Activated naive CD8-positive, alpha-beta T cell (primary cell): Measurements from ENCODE around the gene DMD.

ENCODE experiments used
- H3K27ac Mint-ChIP-seq: one replicate; pipeline ENCODE4 v1.8.0; 2021; ENCODE audit warnings: mixed read lengths
- H3K27me3 Mint-ChIP-seq: one replicate; pipeline ENCODE4 v1.8.0; 2021; ENCODE audit warnings: mixed read lengths
- H3K36me3 Mint-ChIP-seq: one replicate; pipeline ENCODE4 v1.8.0; 2021; ENCODE audit warnings: mixed read lengths
- H3K4me1 Mint-ChIP-seq: one replicate; pipeline ENCODE4 v1.8.0; 2021; ENCODE audit warnings: low read depth, mixed read lengths
- H3K4me3 Mint-ChIP-seq: one replicate; pipeline ENCODE4 v1.8.0; 2021; ENCODE audit warnings: mild to moderate bottlenecking, mixed read lengths
- H3K9me3 Mint-ChIP-seq: one replicate; pipeline ENCODE4 v1.8.0; 2021; ENCODE audit warnings: low read depth, mixed read lengths

The DMD gene

GRCh38 chrX:32447640-32448039, 763.7 kb downstream of the DMD start:
- Mint-ChIP-seq H3K36me3 (no peaks in the 10 kb centered on the region), H3K4me3 (no peak overlapping the region), H3K27ac (no peak overlapping the region), H3K9me3 (no peaks in the 10 kb centered on the region), H3K27me3 (no peaks in the 10 kb centered on the region), H3K4me1 (peaks cover 14% of the 10 kb centered on the region)

GRCh38 chrX:32443841-32444240, 767.5 kb downstream of the DMD start:
- H3K9me3 Mint-ChIP-seq: no peaks in the 10 kb centered on the region
- peaks cover 9% of the 10 kb centered on the region for H3K4me1 Mint-ChIP-seq
- H3K27ac Mint-ChIP-seq: no peak overlapping the region
- H3K27me3 Mint-ChIP-seq: no peaks in the 10 kb centered on the region
- no peak overlapping the region for H3K4me3 Mint-ChIP-seq
- H3K36me3 Mint-ChIP-seq: no peaks in the 10 kb centered on the region

GRCh38 chrX:32421266-32421665, 790.1 kb downstream of the DMD start:
- no peak overlapping the region for H3K4me3 Mint-ChIP-seq
- no peaks in the 10 kb centered on the region for H3K4me1 Mint-ChIP-seq
- no peaks in the 10 kb centered on the region for H3K27me3 Mint-ChIP-seq
- H3K27ac Mint-ChIP-seq: no peak overlapping the region
- no peaks in the 10 kb centered on the region for H3K9me3 Mint-ChIP-seq
- no peaks in the 10 kb centered on the region for H3K36me3 Mint-ChIP-seq

- Mint-ChIP-seq H3K4me1 (no peaks in the 10 kb centered on the region), H3K27ac (no peak overlapping the region), H3K9me3 (no peaks in the 10 kb centered on the region), H3K27me3 (no peaks in the 10 kb centered on the region), H3K36me3 (no peaks in the 10 kb centered on the region), H3K4me3 (no peak overlapping the region)
These were observed 803.0 kb downstream of the DMD start for GRCh38 chrX:32408389-32408788.

GRCh38 chrX:32397562-32398216, 813.7 kb downstream of the DMD start:
- Mint-ChIP-seq H3K4me1 (no peaks in the 10 kb centered on the region), H3K27me3 (no peaks in the 10 kb centered on the region), H3K4me3 (no peak overlapping the region), H3K27ac (no peak overlapping the region), H3K36me3 (no peaks in the 10 kb centered on the region), H3K9me3 (no peaks in the 10 kb centered on the region)

- Mint-ChIP-seq H3K9me3 (no peaks in the 10 kb centered on the region), H3K27me3 (no peaks in the 10 kb centered on the region), H3K36me3 (no peaks in the 10 kb centered on the region), H3K4me1 (no peaks in the 10 kb centered on the region), H3K4me3 (no peak overlapping the region), H3K27ac (no peak overlapping the region)
These were observed 815.5 kb downstream of the DMD start for GRCh38 chrX:32395878-32396277.

GRCh38 chrX:32392655-32393054, 818.7 kb downstream of the DMD start:
- H3K4me3 Mint-ChIP-seq: no peak overlapping the region
- H3K36me3 Mint-ChIP-seq: no peaks in the 10 kb centered on the region
- H3K9me3 Mint-ChIP-seq: no peaks in the 10 kb centered on the region
- no peak overlapping the region for H3K27ac Mint-ChIP-seq
- H3K27me3 Mint-ChIP-seq: no peaks in the 10 kb centered on the region
- H3K4me1 Mint-ChIP-seq: no peaks in the 10 kb centered on the region

GRCh38 chrX:32370456-32371205, 840.7 kb downstream of the DMD start:
- H3K27me3 Mint-ChIP-seq: no peaks in the 10 kb centered on the region
- no peaks in the 10 kb centered on the region for H3K9me3 Mint-ChIP-seq
- no peaks in the 10 kb centered on the region for H3K36me3 Mint-ChIP-seq
- no peaks in the 10 kb centered on the region for H3K4me1 Mint-ChIP-seq
- H3K27ac Mint-ChIP-seq: no peak overlapping the region
- no peak overlapping the region for H3K4me3 Mint-ChIP-seq

GRCh38 chrX:32293962-32294700, 917.2 kb downstream of the DMD start:
- no peak overlapping the region for H3K27ac Mint-ChIP-seq
- H3K9me3 Mint-ChIP-seq: peaks cover 4% of the 10 kb centered on the region
- H3K4me3 Mint-ChIP-seq: no peak overlapping the region
- H3K4me1 Mint-ChIP-seq: no peaks in the 10 kb centered on the region
- H3K36me3 Mint-ChIP-seq: no peaks in the 10 kb centered on the region
- H3K27me3 Mint-ChIP-seq: no peaks in the 10 kb centered on the region

- Mint-ChIP-seq H3K27ac (no peak overlapping the region), H3K4me1 (no peaks in the 10 kb centered on the region), H3K4me3 (no peak overlapping the region), H3K36me3 (no peaks in the 10 kb centered on the region), H3K9me3 (peaks cover 4% of the 10 kb centered on the region), H3K27me3 (no peaks in the 10 kb centered on the region)
These were observed 922.0 kb downstream of the DMD start for GRCh38 chrX:32289356-32289755.

- peaks cover 6% of the 10 kb centered on the region for H3K9me3 Mint-ChIP-seq
- H3K27ac Mint-ChIP-seq: no peak overlapping the region
These were observed 929.5 kb downstream of the DMD start for GRCh38 chrX:32281853-32282252.

GRCh38 chrX:32280921-32281320, 930.4 kb downstream of the DMD start:
- H3K9me3 Mint-ChIP-seq: peaks cover 6% of the 10 kb centered on the region
- H3K36me3 Mint-ChIP-seq: no peaks in the 10 kb centered on the region
- H3K4me1 Mint-ChIP-seq: no peaks in the 10 kb centered on the region
- no peak overlapping the region for H3K4me3 Mint-ChIP-seq
- H3K27ac Mint-ChIP-seq: no peak overlapping the region
- no peaks in the 10 kb centered on the region for H3K27me3 Mint-ChIP-seq

More at GRCh38 chrX:32281853-32282252, 929.5 kb downstream of the DMD start:
- Mint-ChIP-seq H3K36me3 (no peaks in the 10 kb centered on the region), H3K4me3 (no peak overlapping the region), H3K27me3 (no peaks in the 10 kb centered on the region), H3K4me1 (no peaks in the 10 kb centered on the region)

GRCh38 chrX:32280489-32280888, 930.9 kb downstream of the DMD start:
- Mint-ChIP-seq H3K27ac (no peak overlapping the region), H3K9me3 (peaks cover 6% of the 10 kb centered on the region), H3K4me1 (no peaks in the 10 kb centered on the region), H3K4me3 (no peak overlapping the region), H3K27me3 (no peaks in the 10 kb centered on the region), H3K36me3 (no peaks in the 10 kb centered on the region)

- H3K4me1 Mint-ChIP-seq: no peaks in the 10 kb centered on the region
- H3K27me3 Mint-ChIP-seq: no peaks in the 10 kb centered on the region
- H3K4me3 Mint-ChIP-seq: no peak overlapping the region
- H3K27ac Mint-ChIP-seq: no peak overlapping the region
- H3K36me3 Mint-ChIP-seq: no peaks in the 10 kb centered on the region
- H3K9me3 Mint-ChIP-seq: peaks cover 6% of the 10 kb centered on the region
These were observed 935.2 kb downstream of the DMD start for GRCh38 chrX:32276153-32276552.

GRCh38 chrX:32269866-32270265, 941.5 kb downstream of the DMD start:
- H3K27me3 Mint-ChIP-seq: no peaks in the 10 kb centered on the region
- H3K36me3 Mint-ChIP-seq: no peaks in the 10 kb centered on the region
- H3K4me1 Mint-ChIP-seq: no peaks in the 10 kb centered on the region
- H3K4me3 Mint-ChIP-seq: no peak overlapping the region
- H3K27ac Mint-ChIP-seq: no peak overlapping the region
- peaks cover 3% of the 10 kb centered on the region for H3K9me3 Mint-ChIP-seq
